ENCODE results near the gene GMPR. TPM values are rescaled to one million over a fixed set of nuclear protein-coding genes. Genes with fewer than 3 reads are reported as not detected.

Gene GMPR
- total and polyA plus RNA-seq, 12 donors = 17.0 to 49.1 (median 26.3) TPM

DNA sequence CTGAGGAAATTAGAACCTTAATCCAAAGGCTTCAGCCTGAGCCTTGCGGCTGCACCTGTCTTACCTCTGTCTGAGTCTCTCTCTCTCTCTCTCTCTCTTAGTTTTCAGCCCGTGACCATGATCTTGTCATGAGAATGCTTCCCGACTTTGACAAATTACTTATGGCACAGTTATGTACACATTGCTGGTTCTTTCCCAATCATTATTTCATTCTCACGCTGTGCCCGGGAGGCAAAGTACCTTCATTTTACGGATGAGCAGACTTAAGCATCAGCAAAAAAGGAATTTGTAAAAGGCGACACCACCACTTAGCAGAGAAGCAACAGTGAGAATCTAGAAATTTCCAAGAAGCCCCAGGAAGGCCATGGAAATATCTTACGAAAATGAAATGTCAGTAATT, 54.6 kb downstream of the GMPR start:
- DNase-seq = no peak
- TF ChIP-seq POLR2A (IDR thresholded peaks at IDR 0.05) = no peak
- TF ChIP-seq CTCF (IDR thresholded peaks at IDR 0.05) = no peak
- Histone ChIP-seq H3K9me3 (replicated peaks in 1 of 3) (no peaks in the 10 kb centered on the region), H3K27ac (no peak overlapping the region), H3K27me3 (no peaks in the 10 kb centered on the region), H3K4me1 (replicated peaks in 1 of 2) (no peaks in the 10 kb centered on the region), H3K36me3 (replicated peaks in 1 of 2) (no peaks in the 10 kb centered on the region), H3K4me3 (no peak overlapping the region)
- intact Hi-C loops (cut with DNase I) = no loop called here
- WGBS, 4 donors = 80 to 87% (median 86%) methylated on average over 8 of the region's 8 CpGs

GRCh38 chr6:16294371-16294770, 56.0 kb downstream of the GMPR start:
- Histone ChIP-seq H3K27ac (no peak overlapping the region), H3K9me3 (replicated peaks in 1 of 3) (no peaks in the 10 kb centered on the region), H3K4me1 (replicated peaks in 1 of 2) (no peaks in the 10 kb centered on the region), H3K4me3 (no peak overlapping the region), H3K27me3 (no peaks in the 10 kb centered on the region), H3K36me3 (replicated peaks in 1 of 2) (no peaks in the 10 kb centered on the region)
- intact Hi-C loops (cut with DNase I) = no loop called here
- 91 to 95% (median 94%) methylated on average over 10 of the region's 10 CpGs for WGBS, 4 donors
- TF ChIP-seq POLR2A (IDR thresholded peaks at IDR 0.05) (no peak), CTCF (IDR thresholded peaks at IDR 0.05) (no peak)
- no peak for DNase-seq

DNA sequence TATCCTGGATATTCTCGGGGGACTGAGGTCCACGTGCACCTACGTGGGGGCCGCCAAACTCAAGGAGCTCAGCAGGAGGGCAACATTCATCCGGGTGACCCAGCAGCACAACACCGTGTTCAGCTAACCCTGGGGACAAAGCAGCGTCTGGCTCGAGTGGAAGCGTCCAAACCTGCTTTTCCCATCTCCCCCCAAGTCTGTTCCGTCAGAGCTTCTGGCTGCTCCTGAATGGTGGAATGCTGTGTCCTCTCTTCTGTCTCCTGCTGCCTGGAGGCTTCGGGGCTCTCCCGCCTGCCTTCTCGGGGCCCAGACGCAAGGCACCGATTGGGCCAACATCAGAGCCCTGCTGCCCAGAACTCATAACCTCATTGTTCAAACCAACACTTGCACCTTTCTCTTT, 56.7 kb downstream of the GMPR start:
- H3K27ac ChIP-seq = no peak overlapping the region
- TF ChIP-seq POLR2A (IDR thresholded peaks at IDR 0.05) = no peak
- no peak for TF ChIP-seq CTCF (IDR thresholded peaks at IDR 0.05)
- intact Hi-C loops (cut with DNase I) = no loop called here
- DNase-seq = no peak
- 92 to 95% (median 93%) methylated on average over 12 to 15 of the region's 15 CpGs for WGBS, 4 donors
- H3K4me1 ChIP-seq (replicated peaks in 1 of 2) = no peaks in the 10 kb centered on the region
- no peaks in the 10 kb centered on the region for H3K36me3 ChIP-seq (replicated peaks in 1 of 2)
- no peaks in the 10 kb centered on the region for H3K27me3 ChIP-seq
- no peak overlapping the region for H3K4me3 ChIP-seq
- no peaks in the 10 kb centered on the region for H3K9me3 ChIP-seq (replicated peaks in 1 of 3)

DNA sequence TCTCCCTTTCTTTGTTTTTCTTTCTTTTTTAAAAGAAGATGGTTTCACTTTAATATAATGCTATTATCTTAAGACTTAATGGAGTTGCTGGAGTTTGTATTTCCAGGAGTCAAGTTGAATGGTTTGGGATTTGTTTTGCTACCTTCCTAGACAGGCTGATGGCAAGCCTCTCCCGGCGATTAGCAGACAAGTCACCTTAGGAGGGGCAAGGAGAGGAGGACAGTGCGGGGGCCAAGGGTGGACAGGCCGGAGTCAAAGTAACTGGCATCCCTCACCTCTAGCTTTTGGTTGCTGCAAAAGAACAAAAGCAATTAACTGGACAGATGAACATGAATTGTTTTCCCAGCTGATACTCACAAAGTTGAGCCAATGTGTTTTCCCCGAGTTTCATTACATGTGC, 57.1 kb downstream of the GMPR start:
- TF ChIP-seq CTCF (IDR thresholded peaks at IDR 0.05) (no peak), POLR2A (IDR thresholded peaks at IDR 0.05) (no peak)
- intact Hi-C loops (cut with DNase I) = no loop called here

More for the DNA sequence above, 57.1 kb downstream of the GMPR start:
- WGBS, 4 donors = 88 to 91% (median 89%) methylated on average over 5 of the region's 5 CpGs
- H3K4me1 ChIP-seq (replicated peaks in 1 of 2) = no peaks in the 10 kb centered on the region
- no peak overlapping the region for H3K27ac ChIP-seq
- no peak overlapping the region for H3K4me3 ChIP-seq
- no peaks in the 10 kb centered on the region for H3K27me3 ChIP-seq
- H3K36me3 ChIP-seq (replicated peaks in 1 of 2) = no peaks in the 10 kb centered on the region
- H3K9me3 ChIP-seq (replicated peaks in 1 of 3) = no peaks in the 10 kb centered on the region
- DNase-seq = no peak

Data from adrenal gland (tissue), 12 donors.